Measurements from ENCODE around the gene SLC26A11. TPM values are rescaled to one million over a fixed set of nuclear protein-coding genes. Genes with fewer than 3 reads are reported as not detected.
A peak's percentile ranks its signal among the peaks of the same experiment; 100 is the strongest.
"Not testable (repeated sequence)": the region's sequence is repeated elsewhere in the genome, so short reads cannot be mapped to it uniquely, and the experiment has no call there.

SLC26A11 gene
- total RNA-seq, 1 donor: 12.2 TPM

- TF ChIP-seq CTCF (IDR thresholded peaks at IDR 0.05; ENCODE audit: insufficient read depth, low read length): no peak
- peak; percentile 14 for DNase-seq (ENCODE audit: low read depth)
- H3K4me3 ChIP-seq (ENCODE audit: low read depth, low read length): no peak overlapping the region
These were observed 28.2 kb upstream of the SLC26A11 start for GRCh38 chr17:80191865-80192661.

- no peak for TF ChIP-seq CTCF (IDR thresholded peaks at IDR 0.05; ENCODE audit: insufficient read depth, low read length)
- DNase-seq (ENCODE audit: low read depth): no peak
- no peak overlapping the region for H3K4me3 ChIP-seq (ENCODE audit: low read depth, low read length)
These were observed 25.1 kb upstream of the SLC26A11 start for GRCh38 chr17:80195141-80195540.

GRCh38 chr17:80195671-80196529, 24.3 kb upstream of the SLC26A11 start:
- peak; percentile 90 for TF ChIP-seq CTCF (IDR thresholded peaks at IDR 0.05; ENCODE audit: insufficient read depth, low read length)
- H3K4me3 ChIP-seq (ENCODE audit: low read depth, low read length): no peak overlapping the region
- peak; percentile 8 for DNase-seq (ENCODE audit: low read depth)

- no peak for TF ChIP-seq CTCF (IDR thresholded peaks at IDR 0.05; ENCODE audit: insufficient read depth, low read length)
- DNase-seq (ENCODE audit: low read depth): no peak
- H3K4me3 ChIP-seq (ENCODE audit: low read depth, low read length): no peak overlapping the region
These were observed 23.6 kb upstream of the SLC26A11 start for GRCh38 chr17:80196652-80197051.

GRCh38 chr17:80198144-80198661, 22.0 kb upstream of the SLC26A11 start:
- TF ChIP-seq CTCF (IDR thresholded peaks at IDR 0.05; ENCODE audit: insufficient read depth, low read length): no peak

GRCh38 chr17:80199295-80199694, 20.9 kb upstream of the SLC26A11 start:
- DNase-seq (ENCODE audit: low read depth); H3K4me3 ChIP-seq (ENCODE audit: low read depth, low read length): not testable (repeated sequence)

More at GRCh38 chr17:80198144-80198661, 22.0 kb upstream of the SLC26A11 start:
- DNase-seq (ENCODE audit: low read depth): peak; percentile 4
- H3K4me3 ChIP-seq (ENCODE audit: low read depth, low read length): no peak overlapping the region

- no peak overlapping the region for H3K4me3 ChIP-seq (ENCODE audit: low read depth, low read length)
- no peak for DNase-seq (ENCODE audit: low read depth)
- TF ChIP-seq CTCF (IDR thresholded peaks at IDR 0.05; ENCODE audit: insufficient read depth, low read length): no peak
These were observed 18.8 kb upstream of the SLC26A11 start for GRCh38 chr17:80201446-80201845.
